Jurkat, Clone E6-1 (cell line): ENCODE results near the gene ARHGAP15.

Source experiments
- DNase-seq: peaks from one replicate; pipeline ENCODE4 v3.0.0-alpha.2; 2011; ENCODE audit warnings: low read depth, low spot score
- H3K4me3 ChIP-seq: 2 replicates; pipeline ENCODE4 v1.5.1; 2011; ENCODE audit warnings: mild to moderate bottlenecking, low read length, control low read depth, moderate library complexity

The ARHGAP15 gene

DNA sequence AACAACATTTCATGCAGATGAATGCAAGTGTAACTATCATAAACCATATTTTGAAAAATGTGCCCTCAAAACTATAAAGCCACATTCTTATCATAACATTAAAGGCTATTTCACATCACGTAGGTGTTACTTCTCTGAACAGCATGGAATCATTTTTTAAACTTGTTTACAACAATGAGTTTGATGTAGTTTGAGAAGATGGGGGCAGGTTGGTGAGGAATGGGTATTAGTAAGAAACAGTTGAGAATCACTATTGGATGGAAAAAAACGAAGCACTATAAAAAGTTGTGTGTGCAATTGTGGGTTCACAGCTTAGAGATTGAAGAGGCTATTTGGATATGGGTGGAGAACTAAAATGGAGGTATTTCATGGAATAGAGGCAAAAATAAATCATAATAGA lies 569.1 kb downstream of the ARHGAP15 start:
- H3K4me3 ChIP-seq, result no peak overlapping the region
- no peak for DNase-seq

DNA sequence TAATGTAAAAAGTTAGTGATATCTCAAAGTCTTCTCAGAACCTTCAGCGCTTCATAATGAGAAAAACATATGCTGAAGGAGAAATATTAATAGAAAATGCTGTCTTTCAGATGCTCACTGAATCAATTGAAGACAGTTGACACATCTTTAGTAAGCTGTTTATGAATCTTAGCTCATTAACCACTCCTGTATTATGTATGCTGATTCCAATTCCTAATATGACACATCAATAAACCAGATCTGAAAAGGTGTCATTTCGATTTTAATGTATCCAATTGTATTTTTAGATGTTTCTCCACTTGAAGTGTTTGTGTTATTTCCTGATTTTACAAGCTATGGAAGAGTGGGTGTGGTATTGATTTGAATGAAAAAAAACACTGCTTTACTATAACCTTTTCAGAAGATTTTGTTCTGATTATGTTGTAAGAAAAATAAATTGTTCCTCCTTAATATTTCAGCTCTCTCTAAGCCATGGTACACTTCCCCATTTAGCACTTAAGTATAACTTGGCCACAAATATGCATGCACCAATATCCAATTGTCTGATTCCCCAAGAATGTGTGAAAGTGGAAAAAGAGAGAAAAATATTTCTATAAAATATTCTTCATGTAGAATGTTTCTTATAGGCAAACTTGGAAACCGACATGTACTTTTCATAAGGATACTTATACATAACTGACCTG lies 569.8 kb downstream of the ARHGAP15 start:
- no peak overlapping the region for H3K4me3 ChIP-seq
- DNase-seq, result no peak

DNA sequence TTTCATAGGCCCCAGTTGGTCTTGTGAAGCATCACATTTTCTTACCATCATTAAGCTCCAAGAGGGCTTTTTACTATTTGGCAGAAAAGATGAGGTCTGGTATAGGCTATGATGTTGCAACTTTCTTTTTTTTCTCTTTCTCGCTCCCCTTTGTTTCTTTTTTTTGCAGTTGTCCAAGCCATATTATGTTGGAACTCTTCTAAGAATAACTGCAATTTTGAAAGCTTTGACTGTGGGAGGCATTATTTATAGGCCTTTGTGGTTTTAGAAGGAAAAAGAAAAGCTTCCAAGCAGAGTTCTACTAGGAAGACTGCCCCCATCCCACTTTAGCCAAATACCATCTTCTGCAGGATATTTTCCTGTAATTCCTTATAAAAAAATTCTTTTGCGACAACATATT lies 571.6 kb downstream of the ARHGAP15 start:
- no peak overlapping the region for H3K4me3 ChIP-seq
- no peak for DNase-seq

DNA sequence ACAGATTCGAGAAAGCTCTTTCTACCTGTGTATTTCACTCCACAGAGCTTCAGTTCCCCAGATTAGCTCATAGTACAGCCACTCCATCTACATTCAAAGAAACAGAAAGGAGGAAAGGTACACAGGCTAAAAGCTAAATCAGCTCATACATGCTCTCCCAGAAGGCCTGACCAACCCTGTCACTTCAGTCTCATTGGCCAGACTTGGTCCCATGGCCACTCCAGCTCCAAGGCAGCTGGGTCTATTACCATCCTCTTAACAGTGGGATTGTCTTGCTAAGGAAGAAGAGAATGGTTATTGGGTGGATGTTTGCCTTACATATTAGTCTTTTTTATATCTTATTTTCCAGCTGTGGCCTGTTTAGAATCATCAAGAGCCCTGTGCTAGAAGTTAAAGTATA lies 572.6 kb downstream of the ARHGAP15 start:
- no peak overlapping the region for H3K4me3 ChIP-seq
- DNase-seq, result no peak

DNA sequence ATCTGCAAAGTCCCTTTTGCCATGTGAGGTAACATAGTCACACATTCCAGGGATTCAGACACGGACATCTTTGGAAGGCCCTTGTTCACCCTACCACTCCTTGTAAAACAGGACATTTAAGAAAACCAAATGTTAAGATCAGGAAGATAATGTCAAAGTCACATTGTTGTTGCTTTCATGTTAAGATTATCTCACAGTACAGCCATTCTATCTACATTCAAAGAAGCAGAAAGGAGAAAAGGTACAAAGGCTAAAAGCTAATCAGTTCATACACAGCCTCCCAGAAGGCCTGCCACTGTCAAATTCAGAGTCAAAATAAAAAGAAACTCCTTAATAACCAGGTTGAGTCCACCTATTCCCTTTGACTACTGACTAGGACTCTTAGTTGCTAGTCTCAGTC lies 573.7 kb downstream of the ARHGAP15 start:
- DNase-seq, result no peak
- no peak overlapping the region for H3K4me3 ChIP-seq

DNA sequence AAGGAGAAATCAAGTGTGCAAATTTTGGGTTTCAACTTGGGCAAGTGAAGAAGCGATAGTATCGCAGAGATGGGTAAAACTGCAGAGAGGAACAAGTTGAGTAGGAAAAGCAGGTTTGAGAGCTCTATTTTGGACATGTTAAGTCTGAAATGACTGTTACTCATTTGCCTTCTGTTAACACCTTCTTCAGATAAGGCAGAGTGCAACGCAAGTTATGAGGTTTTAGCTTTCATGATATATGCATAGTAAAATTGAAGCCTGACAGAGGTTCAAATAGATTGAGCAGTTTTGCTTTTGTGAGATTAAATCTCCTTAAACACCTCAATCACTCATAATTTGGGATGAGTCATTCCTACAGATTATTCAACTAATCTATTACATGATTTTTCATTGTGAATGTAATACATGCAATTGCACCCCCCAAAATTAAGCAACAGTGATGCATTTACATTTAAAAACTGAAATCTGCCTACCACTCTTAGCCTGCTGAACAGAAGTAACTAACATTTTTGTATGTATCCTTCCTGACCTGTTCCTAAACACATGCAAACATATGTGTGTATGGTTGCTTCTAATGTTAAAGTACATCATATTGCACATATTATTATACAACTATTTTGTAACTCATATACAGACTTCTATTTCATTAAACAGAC lies 575.4 kb downstream of the ARHGAP15 start:
- no peak overlapping the region for H3K4me3 ChIP-seq
- no peak for DNase-seq

DNA sequence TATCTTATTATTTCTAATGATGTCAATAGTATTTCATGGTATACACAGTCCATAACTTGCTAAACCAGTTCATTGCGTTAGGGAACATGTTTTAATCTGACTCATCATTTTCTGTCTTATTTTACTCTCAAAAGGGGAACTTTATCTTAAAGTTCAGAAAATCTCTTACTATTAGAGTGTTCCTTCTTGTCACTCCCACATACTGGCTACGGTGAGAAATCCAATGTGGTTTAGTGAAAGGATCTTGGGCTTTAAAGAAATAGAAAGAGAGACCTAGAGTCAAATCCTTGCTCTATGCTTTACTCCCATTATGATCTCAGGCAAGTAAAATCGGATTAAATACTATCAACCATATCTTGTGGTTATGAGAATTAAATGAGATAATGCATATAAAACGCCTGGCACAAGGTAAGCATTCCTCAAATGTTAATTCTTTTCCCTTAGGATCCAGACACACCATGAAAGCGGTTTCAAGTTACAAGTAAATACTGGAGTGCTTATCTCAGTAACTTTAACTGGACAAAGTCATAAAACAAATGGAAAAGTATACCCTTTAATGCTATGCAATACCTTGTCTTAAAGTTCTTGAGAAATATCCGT lies 576.0 kb downstream of the ARHGAP15 start:
- no peak overlapping the region for H3K4me3 ChIP-seq
- no peak for DNase-seq

DNA sequence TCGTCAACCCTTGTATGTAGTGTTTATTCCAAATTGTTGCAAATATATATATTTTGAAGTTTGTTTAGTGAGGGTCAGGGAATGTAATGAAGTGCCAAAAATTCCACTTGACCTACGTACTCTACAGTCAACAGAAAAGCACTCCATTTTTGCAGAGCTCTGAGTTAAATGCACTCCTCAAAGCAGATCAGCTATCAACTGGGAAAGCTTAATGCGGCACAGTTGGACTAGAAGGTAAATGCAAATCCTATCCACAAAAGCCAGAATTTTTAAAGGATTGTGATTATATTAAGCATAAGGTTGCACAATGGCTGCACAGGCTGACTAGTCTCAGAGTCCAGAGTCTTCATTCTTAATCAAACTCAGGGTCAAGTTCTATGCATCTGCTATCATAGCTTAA lies 577.1 kb downstream of the ARHGAP15 start:
- H3K4me3 ChIP-seq, result no peak overlapping the region
- DNase-seq, result no peak

DNA sequence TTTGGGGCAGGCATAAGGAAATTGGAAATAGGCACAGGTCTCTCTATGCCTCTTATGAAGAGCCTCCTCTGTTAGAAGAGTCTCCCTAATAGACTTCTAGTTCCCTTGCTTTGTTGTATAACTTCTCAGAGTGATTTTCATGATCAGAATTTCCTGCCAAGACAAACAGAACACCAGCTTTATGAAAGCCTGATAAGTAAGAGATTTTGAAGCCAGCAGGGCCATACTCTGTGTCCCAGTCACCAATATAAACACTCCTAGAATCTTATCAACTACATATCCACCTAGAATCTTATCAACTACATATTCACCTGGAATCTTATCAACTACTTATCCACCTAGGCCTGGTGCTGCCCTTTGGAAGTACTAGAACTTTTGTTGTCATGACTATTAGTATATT lies 579.5 kb downstream of the ARHGAP15 start:
- DNase-seq, result no peak
- H3K4me3 ChIP-seq, result no peak overlapping the region

DNA sequence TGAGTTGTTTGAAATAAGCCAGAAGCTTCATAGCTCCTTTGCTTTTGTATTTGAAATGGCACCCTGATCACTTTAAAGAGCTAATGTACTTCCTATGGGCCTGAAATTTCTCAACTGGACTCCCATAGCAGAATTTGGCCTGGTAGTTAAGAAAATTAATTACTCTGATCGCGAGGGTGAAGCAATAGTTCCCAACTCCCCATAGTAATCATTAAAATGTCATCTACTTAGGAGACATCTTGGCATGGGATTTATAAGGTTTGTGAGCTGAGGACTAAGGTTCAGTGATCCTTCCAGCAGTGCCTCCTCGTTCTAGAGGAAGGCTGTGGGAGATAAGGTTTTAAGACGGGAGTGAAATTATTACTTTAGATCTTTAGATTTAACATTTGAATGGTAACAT lies 581.0 kb downstream of the ARHGAP15 start:
- no peak for DNase-seq
- no peak overlapping the region for H3K4me3 ChIP-seq

DNA sequence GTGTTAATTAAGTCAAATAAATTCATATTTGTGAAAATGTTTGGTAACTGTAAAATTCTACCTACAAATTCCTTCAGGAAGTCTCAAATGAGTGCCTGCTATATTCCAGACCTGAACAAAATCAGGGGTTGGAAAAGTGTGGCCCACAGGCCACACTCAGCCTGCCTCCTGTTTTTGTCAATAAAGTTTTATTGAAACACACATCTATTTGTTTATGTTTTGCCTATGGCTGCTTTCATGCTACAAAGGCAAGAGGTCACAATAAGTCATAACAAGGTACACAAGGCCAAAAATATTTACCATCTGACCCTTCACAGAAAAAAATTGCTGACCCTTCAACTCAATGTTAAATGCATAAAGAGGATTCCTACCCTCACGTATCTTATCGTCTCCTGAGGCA lies 581.7 kb downstream of the ARHGAP15 start:
- no peak overlapping the region for H3K4me3 ChIP-seq
- no peak for DNase-seq

DNA sequence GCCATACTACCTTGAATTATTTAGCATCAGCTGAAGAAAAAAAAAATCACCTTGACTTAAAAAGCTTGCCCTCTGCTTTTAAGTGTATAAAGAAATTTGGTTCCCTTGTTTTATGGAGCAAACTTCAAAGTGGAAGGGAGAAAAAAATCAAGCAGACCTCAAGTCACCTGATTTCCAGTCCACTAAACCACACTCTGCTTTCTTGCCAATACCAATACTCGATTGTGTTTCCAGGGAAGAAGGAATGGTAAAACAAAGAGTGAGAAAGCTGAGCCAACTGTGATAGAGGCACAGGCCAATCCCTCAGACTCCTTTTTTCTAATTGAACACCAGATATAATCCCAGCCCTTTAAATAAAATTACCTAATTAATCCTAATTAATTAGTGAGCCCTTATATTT lies 587.3 kb downstream of the ARHGAP15 start:
- no peak for DNase-seq
- no peak overlapping the region for H3K4me3 ChIP-seq

DNA sequence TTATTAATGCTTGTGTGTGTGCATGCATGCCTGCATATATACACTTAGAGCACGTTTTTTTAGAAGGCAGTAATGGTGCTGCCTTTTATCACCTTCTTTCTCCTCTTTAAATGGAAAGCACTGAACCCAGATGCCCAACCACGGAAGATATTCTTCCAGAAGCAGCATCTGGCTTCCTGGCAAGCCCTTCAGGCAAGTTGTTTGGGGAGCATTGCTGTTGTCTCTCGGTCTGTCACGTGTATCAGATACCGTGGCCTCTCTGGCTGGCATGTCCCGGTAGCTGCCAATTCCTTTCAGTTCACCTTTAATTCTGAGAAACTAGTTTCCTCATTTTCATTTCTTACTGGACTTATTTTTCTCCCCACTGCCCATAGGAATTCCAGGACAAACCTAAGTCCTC lies 587.8 kb downstream of the ARHGAP15 start:
- DNase-seq, result no peak
- no peak overlapping the region for H3K4me3 ChIP-seq

DNA sequence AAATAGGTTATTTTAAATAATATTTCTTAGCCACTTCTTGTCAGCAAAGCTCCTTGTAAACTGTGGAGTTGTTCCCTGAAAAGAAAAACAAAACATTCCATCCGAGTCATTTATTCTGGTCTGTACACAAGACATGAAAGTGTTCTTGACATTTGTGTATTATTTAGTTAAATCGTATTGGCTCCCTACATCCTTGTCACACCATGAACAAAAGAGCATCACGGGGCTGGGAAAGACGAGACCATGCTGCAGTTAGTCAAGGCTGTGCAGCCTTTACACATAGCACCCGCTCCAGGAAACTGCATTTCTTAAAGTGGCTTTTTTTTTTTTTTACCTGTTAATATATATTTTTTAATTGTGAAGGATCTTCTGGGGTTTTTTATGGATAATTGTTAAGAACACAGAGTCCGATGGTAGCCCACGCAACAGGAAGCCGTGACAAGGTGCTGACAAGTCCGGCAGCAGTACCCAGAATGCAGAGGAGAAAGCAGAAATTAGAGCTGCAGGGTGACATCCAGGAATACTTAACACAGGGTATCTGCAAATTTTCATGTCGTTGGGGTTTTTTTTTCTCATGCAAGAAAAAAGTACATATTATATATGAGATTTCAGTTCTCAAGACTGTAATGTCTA lies 588.4 kb downstream of the ARHGAP15 start:
- DNase-seq, result no peak
- H3K4me3 ChIP-seq, result no peak overlapping the region

DNA sequence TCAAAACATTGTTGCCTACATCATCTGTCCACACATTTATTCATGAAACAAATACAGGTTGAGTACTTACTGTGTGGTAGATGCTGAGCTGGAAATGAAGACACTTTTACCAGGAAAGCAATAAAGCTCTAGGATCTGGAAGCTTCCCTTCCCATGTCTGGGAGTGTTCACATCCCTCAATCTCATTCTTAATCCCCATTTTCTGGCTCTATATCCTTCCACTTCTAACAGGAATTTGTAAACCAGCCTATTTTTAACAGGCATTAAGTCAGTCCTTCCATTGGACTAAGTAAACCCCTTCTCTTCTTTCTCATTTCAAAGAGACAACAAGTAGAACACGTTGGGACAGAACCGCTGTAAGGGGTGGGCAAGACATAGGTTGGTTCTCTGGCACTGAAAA lies 589.5 kb downstream of the ARHGAP15 start:
- no peak for DNase-seq
- H3K4me3 ChIP-seq, result no peak overlapping the region

DNA sequence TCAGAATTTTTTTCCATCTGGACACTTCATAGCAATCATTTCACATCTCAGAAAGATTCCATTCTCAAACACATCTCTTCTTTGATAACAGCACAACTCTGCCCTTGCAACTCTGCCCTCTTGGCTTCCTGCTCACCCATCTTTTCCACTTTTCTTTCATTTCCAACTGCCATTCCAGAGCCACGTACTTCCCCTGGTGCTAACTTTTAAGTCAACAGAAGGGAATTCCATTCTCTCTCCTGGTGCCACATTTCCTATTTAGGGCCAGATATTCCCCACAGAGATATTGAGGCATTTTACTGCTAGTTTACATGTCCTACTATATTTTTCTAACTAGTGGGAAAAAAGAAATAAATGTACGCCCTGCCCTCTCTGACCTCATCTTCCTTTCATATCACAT lies 590.2 kb downstream of the ARHGAP15 start:
- no peak for DNase-seq
- no peak overlapping the region for H3K4me3 ChIP-seq

DNA sequence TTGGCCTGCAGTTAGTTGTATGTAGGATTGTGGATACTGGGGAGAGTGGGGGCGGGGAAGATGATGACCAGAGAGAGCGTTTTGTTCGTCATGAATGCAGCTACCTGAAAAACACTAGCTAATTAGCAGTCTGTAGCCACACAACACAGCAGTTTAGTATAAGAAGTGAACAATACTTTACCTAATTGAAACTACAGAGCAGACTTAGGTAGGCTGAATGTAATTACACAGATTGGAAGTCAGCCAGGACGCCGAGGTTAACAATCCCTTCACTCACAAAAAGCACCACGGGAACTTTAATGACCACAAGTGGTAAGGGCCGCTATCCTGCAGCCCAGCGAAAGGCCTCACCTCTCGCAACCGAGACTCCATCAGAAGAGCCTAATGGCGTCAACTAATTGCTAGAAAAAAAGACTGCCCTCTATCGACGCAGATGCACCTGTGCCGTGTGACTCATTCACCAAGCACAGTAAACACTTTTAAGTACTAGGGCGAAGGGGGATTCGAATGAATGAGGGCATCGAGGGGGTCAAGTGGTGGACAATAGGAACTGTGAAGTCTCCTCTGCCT lies 591.0 kb downstream of the ARHGAP15 start:
- H3K4me3 ChIP-seq, result no peak overlapping the region
- DNase-seq, result no peak

DNA sequence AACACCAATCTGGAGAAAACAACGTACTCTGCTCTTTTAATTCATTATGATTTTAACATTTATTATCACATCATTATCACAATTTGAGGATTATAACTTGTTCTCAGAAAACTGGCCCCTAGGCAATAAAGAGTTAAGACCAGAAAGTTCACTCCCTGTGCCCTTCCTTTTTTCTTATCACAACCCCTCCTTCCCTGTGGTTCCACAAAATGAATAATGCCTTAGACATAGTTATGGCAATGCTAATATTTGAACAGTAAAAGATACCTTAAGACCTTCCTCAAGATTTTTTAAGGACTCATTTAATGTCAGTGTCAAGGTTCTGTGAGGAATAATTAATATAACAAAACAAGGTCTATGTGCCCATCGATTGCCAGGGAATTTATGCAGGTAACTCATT lies 596.2 kb downstream of the ARHGAP15 start:
- no peak for DNase-seq
- H3K4me3 ChIP-seq, result no peak overlapping the region

DNA sequence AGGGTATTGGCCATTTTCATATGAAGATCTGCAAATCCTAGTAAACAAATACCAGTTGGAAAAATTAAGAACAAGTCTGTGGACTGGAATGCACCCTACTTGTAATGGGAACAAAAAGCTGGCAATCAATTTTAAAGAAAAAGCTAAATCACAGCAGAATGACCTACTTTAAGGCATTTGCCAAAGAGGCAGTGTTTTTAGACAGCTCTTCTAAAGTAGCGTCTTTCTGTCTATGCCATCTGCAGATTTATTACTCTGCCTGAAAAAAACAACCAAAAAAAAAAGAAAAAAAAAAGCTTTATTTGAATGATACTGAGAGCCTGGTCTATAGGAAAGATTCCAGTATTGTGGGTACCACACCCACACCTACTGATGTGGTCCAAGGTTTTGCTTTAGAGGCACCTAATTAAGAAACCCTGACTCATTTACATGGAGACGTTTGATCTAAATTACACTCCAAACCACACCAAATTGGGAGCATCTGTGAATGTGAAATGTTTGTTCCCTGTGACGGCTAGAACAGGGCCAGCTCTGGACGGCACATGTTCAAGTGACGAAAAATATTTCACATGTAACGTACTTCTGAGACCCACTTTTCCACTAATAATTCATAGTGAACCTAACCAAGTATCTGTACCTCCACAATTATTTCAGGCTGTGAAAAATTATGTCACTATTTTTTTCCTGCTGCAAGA lies 597.1 kb downstream of the ARHGAP15 start:
- no peak overlapping the region for H3K4me3 ChIP-seq
- DNase-seq, result peak; percentile 26

DNA sequence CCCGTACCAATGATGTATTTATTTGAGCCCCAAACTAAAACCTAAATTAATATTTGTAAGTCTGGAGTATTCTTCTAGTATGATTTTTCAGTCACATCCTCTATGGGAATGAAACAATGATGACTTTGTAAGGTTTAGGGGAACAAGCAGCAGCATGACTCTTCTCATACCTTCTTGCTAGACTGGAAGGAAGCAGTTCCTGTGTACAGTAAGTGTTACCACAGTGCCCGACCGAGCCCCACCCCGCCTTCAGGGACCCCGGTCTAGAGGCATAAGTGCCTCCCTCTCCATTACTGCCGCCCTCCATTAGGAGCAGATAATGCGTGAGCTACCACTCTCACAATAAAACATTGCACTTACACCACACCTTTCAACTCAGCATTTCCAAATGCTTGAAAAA lies 599.3 kb downstream of the ARHGAP15 start:
- no peak for DNase-seq

More for the DNA sequence above, 599.3 kb downstream of the ARHGAP15 start:
- H3K4me3 ChIP-seq, result no peak overlapping the region
